ENCODE data around the gene LOXL1. TPM values are rescaled to one million over a fixed set of nuclear protein-coding genes. Genes with fewer than 3 reads are reported as not detected.

Gene LOXL1
- total and polyA plus RNA-seq, 10 of the 15 experiments (the other 5 are each of a cell fraction or from before 2014, with no cell fraction given): 0.07 to 0.15 TPM; not detected in 8

DNA sequence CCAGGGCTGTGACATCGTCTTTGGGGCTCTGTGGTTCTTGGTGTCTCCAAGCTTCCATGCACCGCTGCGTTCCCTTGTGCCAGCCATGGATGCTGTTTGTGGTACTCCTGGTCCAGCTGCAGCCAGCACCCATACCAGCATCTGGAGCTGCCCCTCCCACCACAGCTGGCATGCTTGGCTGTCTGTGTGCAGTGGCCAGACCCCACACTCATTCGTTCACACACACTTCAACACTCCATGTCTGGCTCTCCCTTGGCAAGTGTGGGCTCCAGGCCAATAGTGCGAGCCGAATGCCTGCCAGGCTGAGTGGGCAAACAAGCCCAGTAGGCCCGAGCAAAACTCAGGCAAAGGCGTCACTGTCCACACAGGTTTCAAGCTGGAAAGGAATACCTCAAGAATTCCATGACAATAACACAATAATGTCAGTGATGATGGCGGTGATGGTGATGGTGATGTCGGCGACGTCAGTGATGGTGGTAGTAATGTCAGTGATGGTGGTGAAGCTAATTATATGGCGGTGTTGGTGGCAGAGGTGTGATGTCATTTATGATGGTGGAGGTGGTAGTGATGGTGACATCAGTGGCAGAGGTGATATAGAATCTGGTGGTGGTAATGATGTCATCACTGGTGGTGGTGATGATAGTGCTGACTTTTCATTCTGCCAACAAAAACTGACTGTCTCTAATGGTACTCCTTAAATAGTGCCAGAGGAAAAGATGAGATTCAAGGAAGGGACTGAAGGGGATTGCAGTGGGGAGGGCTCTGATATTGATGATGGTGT is 33.6 kb upstream of the LOXL1 start:
- ATAC-seq: no peak
- H3K4me3 ChIP-seq: no peak overlapping the region
- ChIA-PET CTCF (interaction anchor here (1.2 to 3.2 kb wide), 4 partner anchors 12 to 19 kb away, joined by 3 to 20 read pairs (median 6); no protein-coding TSS in a partner anchor), SMC1A (ENCODE audit: uncharacterized antibody, unreplicated experiment) (interaction anchor here (1.1 kb wide), 1 partner anchor 15 kb away, joined by 3 read pairs; no protein-coding TSS in a partner anchor), RAD21 (ENCODE audit: unreplicated experiment) (no interaction called here), POLR2A (no interaction called here)
- H3K36me3 ChIP-seq (ENCODE audit: control insufficient read depth in 2 of 2, insufficient read depth in 2 of 2, low read length in 1 of 2): no peaks in the 10 kb centered on the region
- TF ChIP-seq PAX5 (IDR thresholded peaks at IDR 0.05; ENCODE audit: borderline replicate concordance, low read depth, low read length): no peak
- TF ChIP-seq PBX3 (IDR thresholded peaks at IDR 0.05; ENCODE audit: insufficient replicate concordance, low read depth, low read length): no peak
- TF ChIP-seq, protein P1, sequence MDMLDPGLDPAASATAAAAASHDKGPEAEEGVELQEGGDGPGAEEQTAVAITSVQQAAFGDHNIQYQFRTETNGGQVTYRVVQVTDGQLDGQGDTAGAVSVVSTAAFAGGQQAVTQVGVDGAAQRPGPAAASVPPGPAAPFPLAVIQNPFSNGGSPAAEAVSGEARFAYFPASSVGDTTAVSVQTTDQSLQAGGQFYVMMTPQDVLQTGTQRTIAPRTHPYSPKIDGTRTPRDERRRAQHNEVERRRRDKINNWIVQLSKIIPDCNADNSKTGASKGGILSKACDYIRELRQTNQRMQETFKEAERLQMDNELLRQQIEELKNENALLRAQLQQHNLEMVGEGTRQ (IDR thresholded peaks at IDR 0.05; ENCODE audit: borderline replicate concordance, low read depth, low read length): no peak
- TF ChIP-seq FOS (IDR thresholded peaks at IDR 0.05; ENCODE audit: borderline replicate concordance, extremely low read depth, insufficient read length): no peak
- no peak for TF ChIP-seq FOXM1 (IDR thresholded peaks at IDR 0.05; ENCODE audit: low read depth, low read length)
- no peak for TF ChIP-seq MTA2 (IDR thresholded peaks at IDR 0.05; ENCODE audit: low read depth)
- TF ChIP-seq KDM1A (IDR thresholded peaks at IDR 0.05; ENCODE audit: borderline replicate concordance): no peak
- no peak for TF ChIP-seq ESRRA (IDR thresholded peaks at IDR 0.05; ENCODE audit: low read length)
- TF ChIP-seq POLR2AphosphoS5 (IDR thresholded peaks at IDR 0.05; ENCODE audit: low read length): no peak
- TF ChIP-seq ZSCAN29 (IDR thresholded peaks at IDR 0.05): no peak
- H4K20me1 ChIP-seq (ENCODE audit: control insufficient read depth, insufficient read depth): no peaks in the 10 kb centered on the region
- H3K27me3 ChIP-seq (replicated peaks in 1 of 2; ENCODE audit: control insufficient read depth in 2 of 2, insufficient read depth in 2 of 2, low read length in 1 of 2): no peaks in the 10 kb centered on the region
- no peaks in the 10 kb centered on the region for H3K79me2 ChIP-seq (ENCODE audit: control insufficient read depth, insufficient read depth, low read length)
- no peak overlapping the region for H3K9ac ChIP-seq (ENCODE audit: control insufficient read depth, insufficient read depth, low read length)
- no peaks in the 10 kb centered on the region; the same call in 2 of the 3 replicates for H3K9me3 ChIP-seq (replicated peaks; ENCODE audit: control insufficient read depth, insufficient read depth, low read length)
- in situ Hi-C loops (cut with MboI): no loop called here
- no peak overlapping the region for H3K4me2 ChIP-seq (ENCODE audit: control insufficient read depth, insufficient read depth)
- FAIRE-seq: no peak
- no peak overlapping the region for H2AFZ ChIP-seq (ENCODE audit: control insufficient read depth, low read depth, low read length)
- DNase-seq (ENCODE audit: low read depth, low spot score): no peak
- H3K4me1 ChIP-seq (ENCODE audit: control insufficient read depth, insufficient read depth, low read length): no peaks in the 10 kb centered on the region
- 36% methylated on average over 13 of the region's 13 CpGs for WGBS (ENCODE audit: insufficient coverage, insufficient replicate concordance, low lambda C conversion rate, missing lambda C conversion rate)
- intact Hi-C loops (cut with micrococcal nuclease; ENCODE audit: unreplicated experiment): no loop called here
- BruUV-seq (replicated peaks): no TSS peak
- H3K27ac ChIP-seq (ENCODE audit: control insufficient read depth, insufficient read depth): no peak overlapping the region
